ENCODE data around the gene ADCY4. TPM values are rescaled to one million over a fixed set of nuclear protein-coding genes. Genes with fewer than 3 reads are reported as not detected.
A peak's percentile ranks its signal among the peaks of the same experiment; 100 is the strongest.

The ADCY4 gene
- total and polyA plus RNA-seq, 2 donors (not counting 3 experiments of a cell fraction or from before 2014, with no cell fraction given), result 81.6 to 84.0 TPM

GRCh38 chr14:24347134-24347533, 12.3 kb upstream of the ADCY4 start:
- DNase-seq (ENCODE audit: low read depth, low spot score), result no peak
- no peaks in the 10 kb centered on the region for H3K36me3 ChIP-seq (ENCODE audit: control insufficient read depth in 2 of 2, extremely low read depth in 1 of 2, insufficient read depth in 2 of 2, low read length in 2 of 2)
- no peak overlapping the region for H3K9ac ChIP-seq (replicated peaks; ENCODE audit: extremely low read depth, insufficient read depth, low read length)
- no peak overlapping the region for H2AFZ ChIP-seq (ENCODE audit: low read depth, low read length)
- no peaks in the 10 kb centered on the region for H3K9me1 ChIP-seq (replicated peaks; ENCODE audit: control insufficient read depth, extremely low read depth, insufficient read depth, low read length)
- TF ChIP-seq POLR2AphosphoS5 (IDR thresholded peaks at IDR 0.05; ENCODE audit: insufficient read depth, low read depth, low read length), result no peak
- ChIA-PET POLR2A (no interaction called here), CTCF (interaction anchor here (1.0 to 5.7 kb wide), 5 partner anchors 12 to 89 kb away, joined by 3 to 57 read pairs (median 7); partner anchors contain the start of gene ADCY4)
- no peaks in the 10 kb centered on the region for H4K20me1 ChIP-seq (replicated peaks; ENCODE audit: control insufficient read depth, extremely low read depth, insufficient read depth, low read length)
- no peaks in the 10 kb centered on the region for H3K9me3 ChIP-seq (replicated peaks; ENCODE audit: control insufficient read depth, insufficient read depth, low read length)
- no peaks in the 10 kb centered on the region for H3K4me1 ChIP-seq (ENCODE audit: control insufficient read depth, extremely low read depth, insufficient read depth, low read length)
- intact Hi-C loops (cut with micrococcal nuclease) (no loop called here), dilution Hi-C loops (cut with MboI; ENCODE audit: extremely low pct_ligation_motif_present, low sequenced_read_pairs) (no loop called here)
- no peak overlapping the region for H3K4me3 ChIP-seq (replicated peaks in 1 of 3; ENCODE audit: insufficient read depth in 1 of 3, low read depth in 1 of 3, low read length in 3 of 3)
- no peak overlapping the region for H3K4me2 ChIP-seq (ENCODE audit: insufficient read depth, low read length)
- H3K27ac ChIP-seq (ENCODE audit: insufficient read depth, low read depth, low read length), result no peak overlapping the region
- H3K27me3 ChIP-seq (ENCODE audit: control insufficient read depth in 2 of 2, insufficient read depth in 2 of 2, low read length in 2 of 2), result peaks cover 24 to 28% of the 10 kb centered on the region in 2 experiments
- peak; percentile 55 for FAIRE-seq
- BruUV-seq (replicated peaks), result no TSS peak
- H3K79me2 ChIP-seq (ENCODE audit: control insufficient read depth, insufficient read depth, low read length), result no peaks in the 10 kb centered on the region

GRCh38 chr14:24343795-24344660, 9.2 kb upstream of the ADCY4 start:
- Histone ChIP-seq H3K79me2 (ENCODE audit: control insufficient read depth, insufficient read depth, low read length) (no peaks in the 10 kb centered on the region), H2AFZ (ENCODE audit: low read depth, low read length) (no peak overlapping the region), H3K9me1 (replicated peaks; ENCODE audit: control insufficient read depth, extremely low read depth, insufficient read depth, low read length) (no peaks in the 10 kb centered on the region), H3K36me3 (ENCODE audit: control insufficient read depth in 2 of 2, extremely low read depth in 1 of 2, insufficient read depth in 2 of 2, low read length in 2 of 2) (no peaks in the 10 kb centered on the region), H3K9me3 (replicated peaks; ENCODE audit: control insufficient read depth, insufficient read depth, low read length) (no peaks in the 10 kb centered on the region), H3K9ac (replicated peaks; ENCODE audit: extremely low read depth, insufficient read depth, low read length) (no peak overlapping the region), H3K27me3 (ENCODE audit: control insufficient read depth in 2 of 2, insufficient read depth in 2 of 2, low read length in 2 of 2) (peaks cover 8 to 9% of the 10 kb centered on the region in 2 experiments), H3K4me2 (ENCODE audit: insufficient read depth, low read length) (no peak overlapping the region), H4K20me1 (replicated peaks; ENCODE audit: control insufficient read depth, extremely low read depth, insufficient read depth, low read length) (no peaks in the 10 kb centered on the region), H3K4me1 (ENCODE audit: control insufficient read depth, extremely low read depth, insufficient read depth, low read length) (peaks cover 9% of the 10 kb centered on the region), H3K4me3 (replicated peaks in 1 of 3; ENCODE audit: insufficient read depth in 1 of 3, low read depth in 1 of 3, low read length in 3 of 3) (no peak overlapping the region), H3K27ac (ENCODE audit: insufficient read depth, low read depth, low read length) (no peak overlapping the region)
- DNase-seq (ENCODE audit: low read depth, low spot score) (no peak), FAIRE-seq (no peak)
- ChIA-PET CTCF (interaction anchor here (0.7 to 5.7 kb wide), 4 partner anchors 9 to 87 kb away, joined by 3 to 57 read pairs (median 5); partner anchors contain the start of gene ADCY4), POLR2A (no interaction called here)
- no TSS peak for BruUV-seq (replicated peaks)
- dilution Hi-C loops (cut with MboI; ENCODE audit: extremely low pct_ligation_motif_present, low sequenced_read_pairs) (no loop called here), intact Hi-C loops (cut with micrococcal nuclease) (no loop called here)
- TF ChIP-seq GATA2 (IDR thresholded peaks at IDR 0.05; ENCODE audit: insufficient read depth, insufficient read length, low read depth, low read length) (no peak), POLR2AphosphoS5 (IDR thresholded peaks at IDR 0.05; ENCODE audit: insufficient read depth, low read depth, low read length) (no peak), JUN (IDR thresholded peaks at IDR 0.05; ENCODE audit: borderline replicate concordance, insufficient read depth, insufficient read length, low read depth) (no peak), MAX (IDR thresholded peaks at IDR 0.05; ENCODE audit: insufficient read depth, insufficient read length) (no peak), MYC (IDR thresholded peaks at IDR 0.05; ENCODE audit: low read depth, low read length) (no peak), POLR2A (IDR thresholded peaks at IDR 0.05; ENCODE audit: low read depth, low read length) (no peak), CTCF (IDR thresholded peaks at IDR 0.05; ENCODE audit: extremely low read depth in 1 of 2, insufficient read depth in 1 of 2, low read depth in 1 of 2, low read length in 2 of 2) (no peak)
